ENCODE data around the gene HYAL2. TPM values are rescaled to one million over a fixed set of nuclear protein-coding genes. Genes with fewer than 3 reads are reported as not detected.

HYAL2 gene
- total and polyA plus RNA-seq, 8 donors: 67.2 to 171 (median 91.3) TPM

DNA sequence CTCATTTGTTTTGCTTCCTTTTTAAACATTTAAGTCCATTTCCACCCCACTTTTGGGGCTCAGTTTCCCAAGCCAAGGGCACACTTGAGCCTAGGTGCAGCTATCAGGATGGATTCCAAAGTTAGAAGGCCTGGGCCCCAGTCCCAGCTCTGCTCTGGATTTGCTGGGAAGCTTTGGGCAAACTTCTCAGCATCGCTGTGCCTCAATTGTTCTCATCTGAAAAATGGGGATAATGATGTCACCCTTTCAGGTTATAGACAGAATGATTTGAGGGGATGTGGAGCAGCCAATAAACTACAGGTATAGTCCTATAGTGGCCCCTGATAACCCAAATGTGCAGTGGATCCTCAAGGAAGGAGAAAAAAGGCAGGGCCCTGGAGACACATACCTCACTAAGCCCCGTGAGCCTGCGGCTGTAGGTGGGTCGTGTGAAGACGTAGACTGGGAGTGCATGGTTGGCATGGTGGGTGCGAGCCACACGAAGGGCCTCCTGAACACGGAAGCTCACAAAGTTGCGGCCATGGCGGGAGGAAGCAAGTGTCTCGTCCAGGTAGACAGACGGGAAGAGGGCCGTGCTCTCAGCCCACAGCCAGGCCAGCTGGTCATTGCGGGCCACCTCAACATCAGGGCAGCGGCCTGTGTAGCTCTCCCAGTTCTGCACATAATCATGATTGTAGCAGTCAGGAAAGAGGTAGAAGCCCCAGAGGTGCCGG is 3.2 kb downstream of the HYAL2 start:
- H3K27ac ChIP-seq: peak overlapping the region in 1 of 2 donors; percentile 71
- H3K4me1 ChIP-seq: peaks cover 45 to 89% of the 10 kb centered on the region in 2 donors
- no peak for DNase-seq
- peaks cover 0 to 38% of the 10 kb centered on the region in 2 donors for H3K36me3 ChIP-seq
- intact Hi-C loops (cut with DNase I): no loop called here
- H3K9me3 ChIP-seq: no peaks in the 10 kb centered on the region
- TF ChIP-seq, protein P1, sequence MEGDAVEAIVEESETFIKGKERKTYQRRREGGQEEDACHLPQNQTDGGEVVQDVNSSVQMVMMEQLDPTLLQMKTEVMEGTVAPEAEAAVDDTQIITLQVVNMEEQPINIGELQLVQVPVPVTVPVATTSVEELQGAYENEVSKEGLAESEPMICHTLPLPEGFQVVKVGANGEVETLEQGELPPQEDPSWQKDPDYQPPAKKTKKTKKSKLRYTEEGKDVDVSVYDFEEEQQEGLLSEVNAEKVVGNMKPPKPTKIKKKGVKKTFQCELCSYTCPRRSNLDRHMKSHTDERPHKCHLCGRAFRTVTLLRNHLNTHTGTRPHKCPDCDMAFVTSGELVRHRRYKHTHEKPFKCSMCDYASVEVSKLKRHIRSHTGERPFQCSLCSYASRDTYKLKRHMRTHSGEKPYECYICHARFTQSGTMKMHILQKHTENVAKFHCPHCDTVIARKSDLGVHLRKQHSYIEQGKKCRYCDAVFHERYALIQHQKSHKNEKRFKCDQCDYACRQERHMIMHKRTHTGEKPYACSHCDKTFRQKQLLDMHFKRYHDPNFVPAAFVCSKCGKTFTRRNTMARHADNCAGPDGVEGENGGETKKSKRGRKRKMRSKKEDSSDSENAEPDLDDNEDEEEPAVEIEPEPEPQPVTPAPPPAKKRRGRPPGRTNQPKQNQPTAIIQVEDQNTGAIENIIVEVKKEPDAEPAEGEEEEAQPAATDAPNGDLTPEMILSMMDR (IDR thresholded peaks at IDR 0.05): no peak
- no peaks in the 10 kb centered on the region for H3K27me3 ChIP-seq
- ATAC-seq: no peak
- peak overlapping the region in 1 of 2 donors; percentile 91 for H3K4me3 ChIP-seq

DNA sequence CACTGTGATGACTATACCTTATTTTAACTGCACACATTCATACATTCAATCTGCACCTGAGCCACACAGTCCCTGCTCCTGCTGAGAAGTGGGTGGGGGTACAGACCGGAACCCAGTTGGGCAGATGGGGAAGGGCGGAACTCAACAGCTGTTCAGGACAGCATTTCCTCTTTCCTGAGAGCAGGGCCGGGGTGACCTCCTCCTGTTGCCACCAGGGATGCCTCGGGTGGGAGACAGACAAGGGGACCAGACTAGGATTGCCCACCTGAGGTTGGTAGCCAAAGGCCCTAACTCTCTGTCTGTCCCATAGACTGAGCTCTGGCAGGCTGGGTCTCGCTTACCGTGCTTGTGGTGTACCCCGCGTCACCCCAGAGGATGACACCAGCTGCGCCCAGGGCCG is 3.9 kb downstream of the HYAL2 start:
- H3K27ac ChIP-seq: peak overlapping the region; percentile 71 to 83
- TF ChIP-seq, protein P1 (IDR thresholded peaks at IDR 0.05): no peak
- ATAC-seq (no peak), DNase-seq (no peak)
- H3K36me3 ChIP-seq: peaks cover 0 to 38% of the 10 kb centered on the region in 2 donors
- H3K4me1 ChIP-seq: peaks cover 45 to 89% of the 10 kb centered on the region in 2 donors
- no peaks in the 10 kb centered on the region for H3K9me3 ChIP-seq
- H3K27me3 ChIP-seq: no peaks in the 10 kb centered on the region
- H3K4me3 ChIP-seq: peak overlapping the region in 1 of 2 donors; percentile 91
- intact Hi-C loops (cut with DNase I): no loop called here

DNA sequence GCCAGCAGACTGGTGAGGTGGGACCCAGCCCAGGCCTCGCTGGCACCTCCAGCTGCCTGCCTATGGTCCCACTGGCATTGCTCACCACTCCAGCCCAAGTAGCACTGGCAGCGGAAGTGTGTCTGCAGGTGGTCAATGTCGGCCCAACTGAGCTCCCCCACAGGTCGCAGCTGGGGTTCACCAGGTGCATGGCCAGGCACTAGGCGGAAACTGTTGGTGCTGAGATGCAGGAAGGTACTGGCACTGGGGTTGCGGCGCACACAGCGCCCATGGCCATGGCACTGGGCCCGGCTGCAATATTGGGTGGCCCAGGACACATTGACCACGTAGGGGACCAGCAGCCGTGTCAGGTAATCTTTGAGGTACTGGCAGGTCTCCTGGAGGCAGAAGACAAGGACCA is 4.4 kb downstream of the HYAL2 start:
- H3K4me1 ChIP-seq: peaks cover 45 to 89% of the 10 kb centered on the region in 2 donors
- peak overlapping the region in 1 of 2 donors; percentile 91 for H3K4me3 ChIP-seq
- DNase-seq: no peak
- no peaks in the 10 kb centered on the region for H3K27me3 ChIP-seq
- H3K9me3 ChIP-seq: no peaks in the 10 kb centered on the region
- H3K36me3 ChIP-seq: peaks cover 0 to 38% of the 10 kb centered on the region in 2 donors
- TF ChIP-seq, protein P1 (IDR thresholded peaks at IDR 0.05): no peak
- no peak for ATAC-seq
- intact Hi-C loops (cut with DNase I): no loop called here
- peak overlapping the region; percentile 71 to 83 for H3K27ac ChIP-seq

DNA sequence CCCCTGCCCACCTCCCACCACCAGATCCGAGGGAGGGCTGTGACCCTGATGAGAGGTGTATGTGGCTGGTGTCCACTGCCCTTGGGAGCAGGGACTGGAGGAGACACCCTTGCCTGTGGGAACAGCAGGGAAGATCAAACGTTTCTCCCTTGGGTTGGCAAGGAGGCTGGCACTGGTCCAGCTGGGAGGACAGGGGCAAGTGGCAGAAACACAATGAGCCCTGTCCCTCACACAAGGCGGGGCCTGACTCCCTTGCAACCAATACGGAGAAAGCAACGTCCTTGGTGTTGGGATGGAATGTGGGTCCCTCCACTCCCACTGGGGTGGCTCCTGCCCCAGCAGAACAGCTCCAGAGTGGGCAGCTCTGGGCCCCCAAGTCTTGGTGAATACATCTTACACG is 5.2 kb downstream of the HYAL2 start:
- intact Hi-C loops (cut with DNase I): no loop called here
- peak overlapping the region in 1 of 2 donors; percentile 91 for H3K4me3 ChIP-seq
- H3K36me3 ChIP-seq: peaks cover 0 to 38% of the 10 kb centered on the region in 2 donors
- TF ChIP-seq, protein P1 (IDR thresholded peaks at IDR 0.05): no peak
- H3K9me3 ChIP-seq: no peaks in the 10 kb centered on the region
- no peaks in the 10 kb centered on the region for H3K27me3 ChIP-seq
- peaks cover 42 to 81% of the 10 kb centered on the region in 2 donors for H3K4me1 ChIP-seq
- peak overlapping the region; percentile 71 to 83 for H3K27ac ChIP-seq
- no peak for ATAC-seq
- no peak for DNase-seq

DNA sequence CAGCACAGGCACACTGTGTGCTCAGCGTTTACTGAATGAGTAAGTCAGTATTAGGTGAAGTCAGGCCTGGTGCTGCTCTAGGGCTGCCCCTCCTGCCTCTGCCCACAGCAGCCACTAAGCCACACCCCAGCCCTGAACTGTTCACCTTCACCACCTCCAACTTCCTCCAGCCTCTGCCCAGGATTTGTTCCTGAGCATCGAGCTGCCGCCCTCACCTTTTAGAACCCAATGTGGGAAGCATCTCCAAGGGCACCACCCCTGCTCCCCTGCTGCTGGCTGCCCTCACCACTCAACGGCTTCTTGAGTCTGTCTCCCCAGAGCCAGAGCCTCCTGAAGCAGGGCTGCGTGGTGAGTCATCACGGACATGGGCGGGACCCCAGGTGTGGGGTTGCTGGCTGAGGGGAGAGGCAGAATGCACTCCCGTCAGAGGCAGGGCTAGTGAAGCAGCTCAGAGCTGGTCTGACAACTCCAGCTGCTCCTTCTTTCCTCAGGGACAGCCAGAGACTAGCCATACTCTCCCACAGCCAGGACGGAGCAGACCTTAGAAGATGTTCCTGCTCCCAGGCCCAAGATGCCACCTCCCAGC is 5.8 kb downstream of the HYAL2 start:
- no peaks in the 10 kb centered on the region for H3K9me3 ChIP-seq
- H3K36me3 ChIP-seq: peaks cover 0 to 38% of the 10 kb centered on the region in 2 donors
- peaks cover 37 to 75% of the 10 kb centered on the region in 2 donors for H3K4me1 ChIP-seq
- no peaks in the 10 kb centered on the region for H3K27me3 ChIP-seq
- TF ChIP-seq, protein P1 (IDR thresholded peaks at IDR 0.05): no peak
- H3K4me3 ChIP-seq: peak overlapping the region in 1 of 2 donors; percentile 91
- peak in 3 of 4 donors; percentile 35 to 95 (median 93) for DNase-seq
- intact Hi-C loops (cut with DNase I): no loop called here
- peak; percentile 76 for ATAC-seq
- H3K27ac ChIP-seq: peak overlapping the region; percentile 71 to 83

All from left lung (tissue), 10 donors.